ENCODE data around the gene SLC7A6. TPM values are rescaled to one million over a fixed set of nuclear protein-coding genes. Genes with fewer than 3 reads are reported as not detected.

SLC7A6 gene
- total RNA-seq, 1 experiment from 2014 or later = 26.6 TPM

- DNase-seq (ENCODE audit: low read depth) = peak; percentile 21
These were observed 29.9 kb upstream of the SLC7A6 start for GRCh38 chr16:68234188-68235107.

DNA sequence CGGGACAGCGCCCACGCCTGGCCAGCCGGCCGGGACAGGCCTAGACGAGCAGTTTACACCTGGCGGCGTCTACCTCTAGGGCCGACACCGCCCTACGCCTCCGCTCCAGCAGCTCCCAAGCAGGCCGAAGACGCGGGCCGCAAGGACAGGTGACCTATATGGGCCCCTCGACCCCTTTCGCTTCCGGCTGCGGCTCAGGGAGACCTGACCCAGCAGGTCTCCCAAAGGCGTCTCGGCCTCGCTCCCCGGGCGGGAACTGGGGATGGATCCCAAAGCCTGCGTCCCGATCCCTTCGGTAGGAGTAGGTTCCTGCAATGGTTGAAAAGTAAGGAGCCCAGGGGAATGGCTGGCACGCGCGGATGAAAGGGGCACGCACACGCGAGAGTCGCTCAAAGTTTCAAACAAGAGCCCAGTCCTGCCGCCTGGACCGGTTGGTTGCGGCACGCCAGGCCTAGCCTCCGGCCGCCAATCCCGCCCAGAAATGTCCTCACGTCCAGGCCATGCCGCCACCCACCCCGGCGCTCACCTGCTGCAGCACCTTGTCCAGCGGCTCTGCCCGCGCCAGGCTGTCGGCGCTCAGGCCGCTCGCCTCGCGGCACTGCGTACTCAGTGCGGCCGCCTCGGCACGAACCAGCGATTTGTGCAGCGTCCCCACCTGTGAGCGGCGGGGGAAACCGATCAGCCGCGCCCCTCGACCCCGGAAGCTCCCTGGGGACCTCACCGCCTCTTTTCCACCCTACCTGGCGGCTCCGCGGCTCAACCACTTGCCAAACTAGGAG lies 29.0 kb upstream of the SLC7A6 start:
- DNase-seq (ENCODE audit: low read depth) = no peak

- no peak for DNase-seq (ENCODE audit: low read depth)
These were observed 28.5 kb upstream of the SLC7A6 start, which contains the start of gene ESRP2 for GRCh38 chr16:68235887-68236136. Gene ESRP2 (minus strand): TSS chr16:68236127. CDS start chr16:68236045, 82 bp downstream.

GRCh38 chr16:68236137-68236825 lies 28.0 kb upstream of the SLC7A6 start:
- DNase-seq (ENCODE audit: low read depth) = no peak

- DNase-seq (ENCODE audit: low read depth) = no peak
These were observed 27.5 kb upstream of the SLC7A6 start for GRCh38 chr16:68236826-68237242.

GRCh38 chr16:68237243-68238028 lies 26.9 kb upstream of the SLC7A6 start:
- DNase-seq (ENCODE audit: low read depth) = peak; percentile 99

DNA sequence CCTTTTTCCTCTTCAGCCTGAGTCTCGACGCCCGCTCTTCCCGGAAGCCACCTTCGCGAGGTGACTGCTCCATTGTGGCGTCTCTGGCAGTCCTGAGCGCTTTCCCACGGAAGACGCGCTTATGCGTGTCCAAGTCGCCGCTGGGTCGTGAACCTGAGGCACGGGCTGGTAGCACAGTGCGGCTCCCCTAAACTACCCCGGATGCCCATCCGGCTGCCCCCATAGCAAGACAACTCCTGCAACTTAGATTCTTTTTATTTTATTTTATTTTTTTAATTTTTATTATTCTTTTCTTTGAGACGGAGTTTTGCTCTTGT lies 26.3 kb upstream of the SLC7A6 start:
- no peak for DNase-seq (ENCODE audit: low read depth)

DNA sequence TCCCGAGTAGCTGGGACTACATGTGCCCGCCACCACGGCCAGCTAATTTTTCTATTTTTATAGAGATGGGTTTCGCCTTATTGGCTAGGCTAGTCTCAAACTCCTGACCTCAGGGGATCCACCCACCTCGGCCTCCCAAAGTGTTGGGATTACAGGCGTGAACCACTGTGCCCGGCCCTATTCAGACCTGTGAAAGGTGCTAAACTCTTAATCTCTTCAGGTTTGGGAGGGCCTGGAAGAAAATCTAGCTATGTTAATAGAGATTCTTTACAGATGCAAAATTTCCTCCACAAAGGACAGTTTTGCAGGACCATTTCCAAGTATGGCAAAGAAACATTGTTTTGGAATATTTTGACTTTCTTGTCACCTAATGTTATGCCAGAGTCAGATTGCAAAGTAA lies 22.2 kb upstream of the SLC7A6 start:
- no peak for DNase-seq (ENCODE audit: low read depth)

DNA sequence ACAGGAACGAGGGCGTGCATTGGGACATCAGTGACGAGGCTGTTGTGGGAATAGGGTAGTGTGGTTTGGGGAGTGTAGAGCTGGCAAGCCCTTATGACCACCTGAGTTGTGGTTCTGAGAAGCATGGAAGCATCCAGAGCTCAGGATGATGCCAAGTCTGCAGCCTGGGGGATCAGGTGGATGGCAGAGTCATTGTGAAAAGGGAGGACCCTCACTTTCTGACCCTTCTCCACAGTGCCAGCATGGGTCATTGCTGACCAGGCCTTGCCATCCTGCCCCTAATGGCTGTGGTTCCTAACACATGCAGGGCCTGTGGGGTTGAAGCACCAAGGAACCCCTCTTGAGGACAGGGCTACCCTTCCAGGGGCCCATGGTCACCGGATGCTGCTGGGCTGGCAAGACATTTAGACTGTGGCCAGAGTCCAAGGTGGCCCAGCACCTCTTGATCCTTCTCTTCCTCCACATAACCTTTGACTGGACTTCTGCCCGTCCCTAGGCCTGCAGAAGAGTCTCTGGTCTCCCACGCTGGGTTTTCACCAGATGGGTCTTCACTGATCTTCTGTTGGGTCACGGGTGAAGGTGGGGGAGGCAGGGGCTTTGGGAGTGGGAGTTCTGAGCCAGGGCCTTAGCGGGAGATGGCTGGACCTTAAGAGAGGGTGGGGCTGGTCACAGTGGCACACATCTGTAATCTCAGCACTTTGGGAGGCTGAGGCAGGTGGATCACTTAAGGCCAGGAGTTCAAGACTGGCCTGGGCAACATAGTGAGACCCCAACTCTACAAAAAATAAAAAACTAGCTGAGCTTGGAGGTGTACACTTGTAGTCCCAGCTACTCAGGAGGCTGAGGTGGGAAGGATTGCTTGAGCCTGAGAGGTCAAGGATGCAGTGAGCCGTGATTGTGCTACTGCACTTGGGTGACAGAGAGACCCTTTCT lies 21.1 kb upstream of the SLC7A6 start:
- DNase-seq (ENCODE audit: low read depth) = no peak

- no peak for DNase-seq (ENCODE audit: low read depth)
These were observed 19.8 kb upstream of the SLC7A6 start for GRCh38 chr16:68244481-68244902.

DNA sequence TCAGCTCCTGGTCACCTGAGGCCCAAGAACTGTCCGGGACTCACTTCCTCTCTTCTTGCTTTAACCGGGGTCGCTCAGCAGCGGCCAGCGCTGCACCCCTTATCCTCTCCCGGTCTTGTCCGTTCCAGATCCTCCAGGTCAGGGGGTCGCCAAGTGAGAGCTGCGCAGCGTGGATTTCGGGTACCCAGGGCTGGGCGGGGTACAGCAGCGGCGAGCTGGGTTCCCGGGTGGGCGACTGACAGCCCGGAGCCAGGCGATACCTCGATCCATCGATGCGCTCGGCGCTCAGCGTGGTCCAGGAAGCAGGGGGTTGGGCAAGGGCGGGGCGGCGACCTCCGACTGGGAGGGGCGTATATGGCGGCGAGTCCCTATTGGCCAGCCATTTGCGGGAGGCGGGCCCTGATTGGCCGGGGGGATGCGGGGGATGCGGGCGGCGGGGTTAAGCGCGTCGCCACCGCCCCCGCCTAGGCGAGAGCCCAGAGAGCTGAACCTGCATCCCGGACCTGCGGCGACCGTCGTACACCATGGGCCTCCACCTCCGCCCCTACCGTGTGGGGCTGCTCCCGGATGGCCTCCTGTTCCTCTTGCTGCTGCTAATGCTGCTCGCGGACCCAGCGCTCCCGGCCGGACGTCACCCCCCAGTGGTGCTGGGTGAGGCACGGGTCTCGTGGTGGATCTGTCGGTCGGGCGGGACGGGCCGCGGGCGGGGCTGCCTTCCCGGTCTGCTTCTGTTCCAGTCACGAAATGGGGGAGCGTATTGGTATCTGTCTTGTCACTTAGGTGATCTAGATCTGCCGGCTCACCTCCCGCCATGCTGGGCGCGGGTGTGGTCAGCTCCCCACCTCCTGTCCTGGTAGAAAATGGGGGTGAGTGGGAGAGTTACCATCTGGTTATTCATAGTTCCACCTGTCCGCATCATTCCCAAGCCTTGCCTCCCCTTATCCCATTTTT lies 19.1 kb upstream of the SLC7A6 start, which contains the start of gene PLA2G15:
TSS of gene PLA2G15 (plus strand) at position 471 of the 951 bp plus-strand sequence. CDS start at position 525, 54 bp downstream.
- peak; percentile 80 for DNase-seq (ENCODE audit: low read depth)

DNA sequence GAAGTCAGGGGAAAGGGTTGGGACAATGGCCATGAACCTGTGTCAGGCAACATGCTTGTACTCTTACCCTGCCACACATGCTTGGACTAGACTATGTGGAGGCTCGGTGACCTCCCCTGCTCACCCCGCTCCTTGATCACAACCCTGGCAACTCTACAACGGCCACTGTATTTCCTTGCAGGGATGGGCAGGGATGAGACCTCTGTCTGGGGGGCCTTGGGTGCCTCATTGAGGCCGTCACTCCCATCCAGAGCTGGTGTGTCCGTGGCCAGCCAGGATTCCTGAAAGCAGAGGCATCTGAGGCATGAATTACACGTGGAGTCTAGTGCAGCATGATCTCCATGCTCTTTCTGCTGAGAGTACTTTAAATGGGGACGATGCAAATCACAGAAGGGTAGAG lies 18.2 kb upstream of the SLC7A6 start:
- DNase-seq (ENCODE audit: low read depth) = no peak

- DNase-seq (ENCODE audit: low read depth) = no peak
These were observed 17.7 kb upstream of the SLC7A6 start for GRCh38 chr16:68246666-68247065.

DNA sequence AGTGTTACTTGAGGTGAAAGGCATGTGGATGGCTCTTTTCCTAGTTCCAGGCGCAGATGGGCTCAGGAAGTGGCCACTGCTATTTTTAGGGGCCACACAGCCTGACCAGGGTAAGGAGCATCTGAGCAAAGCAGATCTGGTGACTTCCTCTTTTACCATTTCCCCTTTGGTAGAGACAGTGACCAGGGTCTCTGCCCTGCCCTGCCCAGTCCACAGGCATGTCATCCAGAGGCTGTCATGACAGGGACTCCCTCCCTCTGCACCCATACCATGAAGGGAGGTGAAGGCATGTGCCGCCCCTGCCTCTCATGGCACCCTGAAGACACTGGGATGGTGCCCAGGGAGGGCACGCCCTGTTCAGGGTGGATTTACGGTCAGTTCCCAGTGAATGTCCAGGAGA lies 16.9 kb upstream of the SLC7A6 start:
- DNase-seq (ENCODE audit: low read depth) = no peak

DNA sequence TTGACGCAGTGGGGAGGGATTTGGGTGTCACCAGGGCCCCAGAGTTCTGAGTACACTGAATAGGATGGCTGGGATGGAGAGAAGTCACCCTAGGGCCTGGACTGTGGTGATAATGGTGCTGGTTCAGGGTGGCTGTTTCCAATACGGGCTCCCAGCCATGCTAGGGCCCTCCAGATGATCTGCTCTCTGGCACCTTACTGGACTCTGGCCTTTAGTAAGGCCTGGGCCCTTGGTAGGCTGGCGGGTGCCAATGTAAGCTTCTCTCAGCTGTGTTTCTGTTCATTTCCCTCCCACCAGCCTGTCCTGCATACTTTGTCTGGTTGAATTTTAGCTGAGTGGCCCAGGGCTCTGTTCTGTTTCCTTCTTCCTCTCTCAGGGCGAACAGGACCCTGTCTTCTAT lies 16.4 kb upstream of the SLC7A6 start:
- DNase-seq (ENCODE audit: low read depth) = no peak

DNA sequence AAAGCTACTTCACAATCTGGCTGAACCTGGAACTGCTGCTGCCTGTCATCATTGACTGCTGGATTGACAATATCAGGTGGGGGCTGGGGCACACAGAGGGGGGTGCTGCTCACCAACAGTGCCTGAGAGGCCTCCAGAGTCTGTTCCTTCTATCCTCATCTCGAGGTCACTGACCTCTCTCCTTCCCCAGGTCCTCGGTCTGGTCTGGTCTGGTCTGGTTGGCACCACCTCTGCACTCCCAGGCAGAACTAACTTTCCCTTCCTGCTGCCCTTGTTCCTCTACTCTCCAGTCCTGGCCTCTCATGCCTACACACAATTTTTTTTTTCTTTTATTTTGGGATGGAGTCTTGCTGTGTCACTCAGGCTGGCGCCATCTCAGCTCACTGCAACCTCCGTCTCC lies 15.0 kb upstream of the SLC7A6 start:
- no peak for DNase-seq (ENCODE audit: low read depth)

DNA sequence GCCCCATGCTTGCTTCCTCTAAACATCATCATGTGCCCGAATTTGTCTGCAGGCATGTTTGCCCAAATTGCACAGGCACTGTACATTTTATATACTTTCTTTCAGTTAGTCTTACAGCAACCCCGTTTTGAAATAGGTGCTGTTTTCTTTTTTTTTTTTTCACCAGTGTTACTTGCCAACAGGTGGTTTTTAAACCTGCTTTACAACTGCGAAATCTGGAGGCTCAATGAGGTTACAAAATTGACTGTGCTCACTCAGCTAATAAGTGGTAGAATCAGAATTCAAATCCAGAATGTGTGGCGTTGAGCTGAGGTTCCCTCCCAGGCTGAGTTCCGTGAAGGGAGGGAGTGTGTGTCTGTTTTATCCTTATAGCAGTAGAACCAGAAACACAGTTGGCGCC lies 13.4 kb upstream of the SLC7A6 start:
- DNase-seq (ENCODE audit: low read depth) = no peak

- no peak for DNase-seq (ENCODE audit: low read depth)
These were observed 12.5 kb upstream of the SLC7A6 start for GRCh38 chr16:68251832-68252231.

GRCh38 chr16:68252383-68252782 lies 11.9 kb upstream of the SLC7A6 start:
- DNase-seq (ENCODE audit: low read depth) = no peak
